Muscle of leg (tissue), 11 donors: ENCODE results near the gene IFI27. TPM values are rescaled to one million over a fixed set of nuclear protein-coding genes. Genes with fewer than 3 reads are reported as not detected.

Experiments
- DNase-seq: peaks from one replicate; pipeline ENCODE4 v3.0.0; 2013
- H3K27ac ChIP-seq: one replicate; pipeline ENCODE4 v1.5.1; 2013; ENCODE audit warnings: mild to moderate bottlenecking, low read length, control low read depth
- H3K27me3 ChIP-seq: one replicate; pipeline ENCODE4 v1.6.1; 2013; ENCODE audit warnings: low read length; ENCODE audit not compliant: control insufficient read depth, insufficient read depth
- H3K36me3 ChIP-seq: one replicate; pipeline ENCODE4 v1.6.1; 2013; ENCODE audit warnings: low read length; ENCODE audit not compliant: control insufficient read depth, insufficient read depth
- H3K4me1 ChIP-seq: one replicate; pipeline ENCODE4 v1.6.1; 2013; ENCODE audit warnings: low read length; ENCODE audit not compliant: control insufficient read depth, insufficient read depth
- H3K4me3 ChIP-seq: one replicate; pipeline ENCODE4 v1.5.1; 2013; ENCODE audit warnings: low read length, control low read depth
- H3K9me3 ChIP-seq: replicated peaks from 2 replicates; pipeline ENCODE4 v1.6.1; 2013; ENCODE audit warnings: low read depth, low read length; ENCODE audit not compliant: control insufficient read depth
- WGBS: methylation state at CpG from one replicate; pipeline ENCODE4 v1.1.5; 2013; ENCODE audit warnings: missing lambda C conversion rate; ENCODE audit not compliant: insufficient coverage; 5-methylcytosine and 5-hydroxymethylcytosine counted together
- polyA plus RNA-seq, 8 donors: library from polyadenylated mRNA; unstranded; fragments of 120-200 nt; gene quantifications; one replicate each; pipeline versions ENCODE4 v1.2.1 to v1.2.3, GENCODE V29; 2013; ENCODE audit warnings: inconsistent platforms in 1 of 8, low replicate concordance in 1 of 8; ENCODE audit not compliant: insufficient read length in 8 of 8, insufficient read depth in 1 of 8
- total RNA-seq: library from RNA; stranded (reverse); fragments of 120-200 nt; gene quantifications from one replicate; pipeline ENCODE4 v1.2.4, GENCODE V29; 2013

The IFI27 gene
- total and polyA plus RNA-seq, 9 donors: 2.1 to 5.6 (median 2.9) TPM

DNA sequence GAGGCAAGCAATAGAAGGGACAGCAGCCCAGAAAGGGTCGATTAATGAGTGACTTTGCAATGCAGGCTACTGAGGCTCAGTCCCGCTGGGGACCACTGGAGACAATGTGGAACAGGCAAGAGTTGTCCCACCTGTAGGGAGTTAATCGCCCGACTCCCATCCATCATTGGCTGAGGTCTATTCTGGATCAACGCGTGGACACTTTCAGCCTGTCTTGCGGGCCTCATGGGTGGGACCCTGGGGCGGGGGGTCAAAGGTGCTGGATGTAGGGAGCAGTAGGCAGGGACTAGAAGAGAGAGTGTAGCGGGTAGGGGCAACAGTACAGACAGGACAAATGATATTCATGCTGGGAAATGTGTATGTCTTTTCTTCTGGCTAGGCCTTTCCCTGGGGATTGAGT is 12.8 kb downstream of the IFI27 start:
- H3K36me3 ChIP-seq: no peaks in the 10 kb centered on the region
- 87% methylated on average over 9 of the region's 9 CpGs for WGBS
- H3K9me3 ChIP-seq: peaks cover 2% of the 10 kb centered on the region
- no peak overlapping the region for H3K27ac ChIP-seq
- peaks cover 4% of the 10 kb centered on the region for H3K27me3 ChIP-seq
- H3K4me1 ChIP-seq: no peaks in the 10 kb centered on the region
- H3K4me3 ChIP-seq: no peak overlapping the region
- DNase-seq: no peak

DNA sequence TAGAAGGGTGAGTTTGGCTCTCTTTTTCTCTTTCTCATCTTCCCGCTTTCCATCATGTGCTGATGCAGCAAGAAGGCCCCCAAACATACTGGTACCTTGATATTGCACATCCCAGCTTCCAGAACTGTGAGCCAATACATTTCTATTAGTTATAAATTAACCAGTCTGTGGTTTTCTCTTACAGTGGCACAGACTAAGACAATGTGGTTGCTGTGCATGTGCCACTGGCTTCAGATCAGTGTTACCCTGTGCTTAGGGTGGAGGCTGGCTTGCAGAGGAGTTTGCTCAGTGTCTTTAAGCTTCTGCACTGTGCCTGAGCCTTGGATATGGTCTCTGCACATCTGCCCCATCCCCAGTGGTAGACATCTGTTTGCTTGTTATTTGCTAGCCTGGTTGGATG is 13.3 kb downstream of the IFI27 start:
- H3K27me3 ChIP-seq: peaks cover 4% of the 10 kb centered on the region
- no peaks in the 10 kb centered on the region for H3K36me3 ChIP-seq
- H3K9me3 ChIP-seq: peaks cover 2% of the 10 kb centered on the region
- WGBS: no CpG with 5 or more reads among the region's 1 CpG
- no peak overlapping the region for H3K27ac ChIP-seq
- H3K4me1 ChIP-seq: no peaks in the 10 kb centered on the region
- H3K4me3 ChIP-seq: no peak overlapping the region
- no peak for DNase-seq

DNA sequence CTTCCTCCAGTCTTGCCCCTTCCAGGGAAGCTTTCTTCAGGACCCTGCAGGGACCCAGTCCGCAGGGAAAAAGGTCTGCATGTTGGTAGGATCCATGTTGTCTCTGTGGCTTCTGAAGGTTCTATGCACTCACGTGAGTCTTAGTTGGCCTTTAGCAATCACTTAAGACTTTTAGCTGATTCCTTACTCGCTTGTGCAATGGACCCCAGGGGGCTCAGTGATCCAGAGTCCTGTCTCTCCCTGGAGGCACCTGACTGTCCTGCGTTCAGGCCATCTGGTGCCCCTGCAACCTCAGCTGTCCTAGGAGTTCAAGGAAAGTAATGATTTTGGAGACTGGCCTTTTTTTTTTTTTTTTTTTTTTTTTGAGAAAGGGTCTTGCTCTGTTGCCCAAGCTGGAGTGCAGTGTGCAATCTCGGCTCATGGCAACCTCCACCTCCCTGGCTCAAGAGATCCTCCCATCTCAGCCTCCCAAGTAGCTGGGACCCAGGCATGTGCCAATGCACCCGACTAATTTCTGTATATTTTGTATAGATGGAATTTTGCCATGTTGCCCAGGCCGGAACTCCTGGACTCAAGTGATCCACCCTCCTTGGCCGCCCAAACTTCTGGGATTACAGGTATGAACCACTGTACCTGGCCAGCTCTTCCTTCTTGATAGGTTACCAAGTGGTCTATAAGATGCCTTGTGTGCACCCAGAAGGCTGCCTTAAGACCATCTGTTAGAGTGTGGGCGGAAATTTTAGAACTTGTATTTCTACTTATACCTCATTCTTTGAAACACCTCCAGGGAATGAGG is 14.2 kb downstream of the IFI27 start:
- no peaks in the 10 kb centered on the region for H3K36me3 ChIP-seq
- 75% methylated on average over 5 of the region's 9 CpGs for WGBS
- H3K9me3 ChIP-seq: no peaks in the 10 kb centered on the region
- H3K27ac ChIP-seq: no peak overlapping the region
- no peak overlapping the region for H3K4me3 ChIP-seq
- no peak for DNase-seq
- H3K4me1 ChIP-seq: no peaks in the 10 kb centered on the region
- H3K27me3 ChIP-seq: peaks cover 4% of the 10 kb centered on the region

DNA sequence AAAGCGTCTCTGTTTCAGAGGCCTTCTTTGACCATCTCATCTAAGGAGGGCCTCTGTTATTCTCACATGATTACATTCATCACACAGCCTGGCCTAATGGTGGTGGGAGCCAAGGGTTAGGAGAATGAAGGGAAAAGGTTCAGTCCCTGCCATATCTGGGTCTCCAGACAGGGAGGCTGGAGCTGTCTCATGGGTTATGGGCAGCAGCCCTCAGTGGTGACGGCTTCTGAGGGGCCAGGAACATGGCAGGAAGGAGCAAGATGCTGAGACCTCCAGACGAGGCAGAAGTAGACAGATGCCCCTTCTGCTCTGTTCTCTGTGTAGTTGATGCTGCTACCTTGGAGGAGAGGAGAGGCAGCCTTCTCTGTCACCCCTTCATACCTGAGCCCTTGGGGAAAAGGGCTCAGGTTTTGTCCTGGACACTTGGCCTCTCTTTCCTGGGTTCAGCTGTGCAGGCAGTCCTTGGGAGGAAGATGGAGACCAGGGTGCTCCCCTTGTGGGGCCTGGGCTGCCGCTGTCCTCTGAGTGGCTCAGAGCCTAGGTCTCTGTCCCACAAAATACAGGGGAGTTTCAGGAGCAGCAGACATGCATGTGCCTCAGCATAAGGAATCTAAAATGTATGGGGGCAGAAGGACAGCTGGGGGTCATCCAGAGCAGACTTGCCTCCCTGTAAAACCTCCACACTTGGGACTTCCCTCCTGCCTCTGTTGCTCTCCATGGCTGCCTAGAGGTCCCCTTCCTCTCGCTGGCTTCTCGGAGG is 15.3 kb downstream of the IFI27 start:
- 92% methylated on average over 3 of the region's 6 CpGs for WGBS
- no peaks in the 10 kb centered on the region for H3K36me3 ChIP-seq
- peaks cover 4% of the 10 kb centered on the region for H3K27me3 ChIP-seq
- no peaks in the 10 kb centered on the region for H3K9me3 ChIP-seq
- no peak overlapping the region for H3K4me3 ChIP-seq
- no peak for DNase-seq
- peaks cover 2% of the 10 kb centered on the region for H3K4me1 ChIP-seq
- H3K27ac ChIP-seq: no peak overlapping the region

DNA sequence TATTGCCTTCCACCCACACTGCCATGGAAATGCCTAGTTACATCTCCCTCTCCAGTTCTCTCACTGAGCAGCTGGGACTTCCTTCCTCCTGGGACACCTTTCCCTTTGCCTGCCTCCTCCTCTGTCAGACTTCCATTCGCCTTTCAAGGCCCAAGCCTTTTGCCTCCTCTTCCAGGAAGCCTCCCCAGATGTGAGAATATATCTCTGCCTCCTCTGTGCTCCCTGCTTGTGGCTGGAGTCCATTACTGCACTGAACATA is 15.8 kb downstream of the IFI27 start:
- no peaks in the 10 kb centered on the region for H3K36me3 ChIP-seq
- H3K9me3 ChIP-seq: no peaks in the 10 kb centered on the region
- H3K4me1 ChIP-seq: peaks cover 2% of the 10 kb centered on the region
- peaks cover 4% of the 10 kb centered on the region for H3K27me3 ChIP-seq
- no CpG with 5 or more reads among the region's 1 CpG for WGBS
- no peak for DNase-seq
- H3K27ac ChIP-seq: no peak overlapping the region
- no peak overlapping the region for H3K4me3 ChIP-seq

DNA sequence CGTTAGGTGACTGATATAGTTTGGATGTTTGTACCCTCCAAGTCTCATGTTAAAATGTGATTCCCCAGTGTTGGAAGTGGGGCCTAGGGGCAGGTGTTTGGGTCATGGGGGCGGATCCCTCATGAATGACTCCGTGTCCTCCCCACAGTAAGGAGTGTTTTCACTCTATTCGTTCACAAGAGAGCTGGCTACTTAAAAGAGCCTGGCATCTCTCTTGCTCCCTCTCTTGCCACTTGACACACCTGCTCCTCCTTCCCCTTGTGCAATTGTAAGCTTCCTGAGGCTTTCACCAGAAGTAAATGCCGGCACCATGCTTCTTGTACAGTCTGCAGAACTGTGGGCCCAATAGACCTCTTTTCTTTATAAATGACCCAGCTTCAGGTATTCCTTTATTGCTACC is 16.3 kb downstream of the IFI27 start:
- H3K4me1 ChIP-seq: peaks cover 2% of the 10 kb centered on the region
- no peaks in the 10 kb centered on the region for H3K9me3 ChIP-seq
- H3K27ac ChIP-seq: no peak overlapping the region
- H3K36me3 ChIP-seq: no peaks in the 10 kb centered on the region
- H3K27me3 ChIP-seq: peaks cover 4% of the 10 kb centered on the region
- H3K4me3 ChIP-seq: no peak overlapping the region
- no peak for DNase-seq
- 80% methylated on average over 2 of the region's 5 CpGs for WGBS

DNA sequence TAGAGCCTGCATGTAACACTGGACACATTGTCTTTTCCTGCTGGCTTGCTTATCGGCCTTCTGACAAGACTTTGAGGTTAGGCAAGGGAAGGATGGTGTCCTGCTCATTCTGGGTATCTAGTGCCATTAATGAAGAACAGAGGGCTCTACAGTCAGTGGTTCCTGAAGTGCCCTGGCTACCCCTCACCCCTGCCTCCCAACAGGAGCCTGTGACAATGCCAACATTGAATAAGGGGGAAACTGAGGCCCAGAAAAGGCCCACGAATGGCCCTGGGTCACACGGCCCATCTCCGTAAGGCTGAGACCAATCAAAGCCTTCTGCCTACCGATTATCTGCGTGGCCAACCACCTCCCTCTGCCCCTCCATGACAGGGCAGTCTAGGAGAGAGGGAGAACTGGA is 16.8 kb downstream of the IFI27 start:
- H3K4me1 ChIP-seq: peaks cover 2% of the 10 kb centered on the region
- H3K36me3 ChIP-seq: no peaks in the 10 kb centered on the region
- peaks cover 2% of the 10 kb centered on the region for H3K27me3 ChIP-seq
- no peak overlapping the region for H3K27ac ChIP-seq
- WGBS: 100% methylated on average over 1 of the region's 6 CpGs
- DNase-seq: no peak
- no peaks in the 10 kb centered on the region for H3K9me3 ChIP-seq
- no peak overlapping the region for H3K4me3 ChIP-seq

DNA sequence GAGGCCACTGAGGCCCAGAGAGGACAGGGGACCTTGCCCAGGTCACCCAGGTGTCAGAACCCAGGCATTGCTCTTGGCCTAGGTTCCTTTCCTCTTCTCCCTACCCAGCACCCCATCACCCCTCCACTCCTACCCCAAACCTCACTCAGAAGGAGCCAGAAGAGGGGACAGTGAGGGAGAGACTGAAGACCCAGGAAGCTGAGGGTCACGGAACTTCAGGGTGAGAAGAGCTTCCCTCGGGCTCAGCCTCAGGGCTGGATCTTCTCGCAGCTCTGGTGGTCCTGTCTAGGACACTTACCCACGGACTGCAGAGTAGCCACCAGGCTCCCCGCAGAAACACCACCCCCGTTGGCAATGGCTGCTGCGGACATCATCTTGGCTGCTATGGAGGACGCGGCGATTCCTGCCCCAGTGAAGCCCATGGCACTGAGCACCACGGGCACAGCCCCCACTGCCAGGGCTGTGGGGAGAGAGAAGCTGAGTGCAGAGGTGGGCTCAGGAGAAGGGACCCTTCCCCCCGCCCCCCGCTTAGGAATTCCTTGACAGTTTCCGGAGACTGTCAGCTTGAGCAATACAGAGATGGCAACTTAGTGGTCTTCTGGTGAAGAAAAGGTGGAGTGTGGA is 17.8 kb downstream of the IFI27 start:
- Histone ChIP-seq H3K36me3 (no peaks in the 10 kb centered on the region), H3K4me3 (no peak overlapping the region), H3K27ac (no peak overlapping the region), H3K4me1 (peaks cover 2% of the 10 kb centered on the region), H3K27me3 (no peaks in the 10 kb centered on the region), H3K9me3 (no peaks in the 10 kb centered on the region)
- WGBS: 79% methylated on average over 10 of the region's 14 CpGs
- DNase-seq: no peak

DNA sequence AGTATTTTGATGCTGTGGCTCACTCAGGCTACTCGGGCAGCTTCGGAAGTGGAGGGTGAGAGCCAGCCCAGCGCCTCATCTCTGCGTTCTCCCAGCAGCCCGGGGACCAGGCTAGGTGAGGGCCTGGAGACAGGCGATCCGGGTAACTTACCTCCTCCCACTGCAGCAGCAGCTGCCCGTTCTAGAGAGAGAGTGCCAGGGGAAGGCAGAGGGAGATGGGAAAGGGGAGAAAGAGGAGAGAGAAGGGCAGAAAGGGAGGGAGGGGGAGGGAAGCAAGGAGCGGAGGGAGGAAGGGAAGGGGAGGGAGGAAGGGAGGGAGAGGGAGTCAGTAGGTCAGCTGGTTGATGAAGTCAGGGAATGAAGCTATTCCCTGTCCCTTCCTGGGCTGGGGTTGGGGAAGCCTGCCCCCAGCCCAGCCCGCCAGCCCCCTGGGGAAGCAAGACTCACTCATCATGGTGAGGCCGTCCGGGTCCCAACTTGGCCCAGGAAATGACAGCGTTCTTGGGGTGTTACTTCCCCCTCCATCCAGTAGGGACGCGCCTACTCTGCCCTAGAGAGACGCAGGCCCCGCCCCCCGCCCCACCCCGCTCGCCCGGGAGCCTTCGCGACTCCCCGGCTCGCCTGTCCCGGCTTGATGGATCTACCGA is 18.7 kb downstream of the IFI27 start, which contains the start of gene IFI27L2:
IFI27L2 (minus strand) TSS at position 494 of the 647 bp plus-strand sequence; CDS start at position 454, 40 bp downstream.
- H3K4me3 ChIP-seq: peak within 1 kb of the TSS; percentile 41
- H3K36me3 ChIP-seq: no peaks in the 10 kb centered on the region
- peak within 1 kb of the TSS; percentile 69 for H3K27ac ChIP-seq
- 0% methylated on average over 14 of the region's 27 CpGs for WGBS
- H3K4me1 ChIP-seq: peaks cover 2% of the 10 kb centered on the region
- H3K9me3 ChIP-seq: no peaks in the 10 kb centered on the region
- H3K27me3 ChIP-seq: no peaks in the 10 kb centered on the region
- peak; percentile 88 for DNase-seq
